CD4-positive, CD25-positive, alpha-beta regulatory T cell (primary cell): Measurements from ENCODE around the gene KLHL7. TPM values are rescaled to one million over a fixed set of nuclear protein-coding genes. Genes with fewer than 3 reads are reported as not detected.
"Not testable (repeated sequence)": the region's sequence is repeated elsewhere in the genome, so short reads cannot be mapped to it uniquely, and the experiment has no call there.

Experiments
- ATAC-seq, 2 donors: fragments of 150-1000 bp; cut with Tn5 transposase; one replicate each; pipeline ENCODE4 v1.10.0; 2021; ENCODE audit warnings: low read depth in 2 of 2, moderate number of reproducible peaks in 2 of 2, moderate library complexity in 1 of 2
- DNase-seq, 3 donors: peaks; one replicate each; pipeline versions ENCODE4 v3.0.0 to v3.0.0-alpha.2; 2012 to 2022; ENCODE audit warnings: mixed read lengths in 1 of 3
- H3K27ac ChIP-seq: one replicate; pipeline ENCODE4 v1.7.0; 2013; ENCODE audit warnings: mild to moderate bottlenecking, low read length; ENCODE audit not compliant: insufficient read depth, poor library complexity, severe bottlenecking
- H3K27me3 ChIP-seq: one replicate; pipeline ENCODE4 v1.7.0; 2013; ENCODE audit warnings: low read length; ENCODE audit not compliant: control insufficient read depth, insufficient read depth
- H3K36me3 ChIP-seq: one replicate; pipeline ENCODE4 v1.7.0; 2013; ENCODE audit warnings: mild to moderate bottlenecking, low read length, moderate library complexity; ENCODE audit not compliant: control insufficient read depth, insufficient read depth
- H3K4me1 ChIP-seq: 2 replicates; pipeline ENCODE4 v1.7.0; 2013; ENCODE audit warnings: mild to moderate bottlenecking, low read length; ENCODE audit not compliant: insufficient read depth, control insufficient read depth, poor library complexity, severe bottlenecking
- H3K4me3 ChIP-seq: one replicate; pipeline ENCODE4 v1.7.0; 2013; ENCODE audit warnings: low read depth, mild to moderate bottlenecking, low read length, moderate library complexity
- H3K9me3 ChIP-seq, 2 experiments: 1 replicate in 1 of 2; 2 replicates in 1 of 2; pipeline ENCODE4 v1.7.0; 2013; ENCODE audit warnings: low read length in 2 of 2, mild to moderate bottlenecking in 1 of 2, moderate library complexity in 1 of 2; ENCODE audit not compliant: control insufficient read depth in 2 of 2
- H3K27ac Mint-ChIP-seq, 3 donors: one replicate each; pipeline ENCODE4 v1.8.0; 2020 to 2022; ENCODE audit warnings: mild to moderate bottlenecking in 3 of 3, mixed read lengths in 3 of 3, moderate library complexity in 2 of 3
- H3K27me3 Mint-ChIP-seq: one replicate; pipeline ENCODE4 v1.8.0; 2022; ENCODE audit warnings: mild to moderate bottlenecking, mixed read lengths
- H3K36me3 Mint-ChIP-seq: one replicate; pipeline ENCODE4 v1.8.0; 2020; ENCODE audit warnings: mixed read lengths
- H3K4me1 Mint-ChIP-seq, 4 donors: one replicate each; pipeline ENCODE4 v1.8.0; 2020 to 2022; ENCODE audit warnings: mixed read lengths in 4 of 4, mild to moderate bottlenecking in 1 of 4
- H3K4me3 Mint-ChIP-seq, 4 donors: one replicate each; pipeline ENCODE4 v1.8.0; 2020 to 2022; ENCODE audit warnings: mild to moderate bottlenecking in 4 of 4, mixed read lengths in 4 of 4, moderate library complexity in 3 of 4
- H3K9me3 Mint-ChIP-seq, 7 donors: one replicate each; pipeline ENCODE4 v1.8.0; 2020 to 2022; ENCODE audit warnings: mixed read lengths in 7 of 7, mild to moderate bottlenecking in 3 of 7, moderate library complexity in 2 of 7
- polyA plus RNA-seq, 4 donors: library from polyadenylated mRNA; unstranded; fragments of 300-500 nt; fragmentation: Illumina TruSeq; gene quantifications; one replicate each; pipeline ENCODE4 v1.2.3, GENCODE V29; 2021
- total RNA-seq: library from RNA; stranded (reverse); gene quantifications from one replicate; pipeline ENCODE4 v1.2.3, GENCODE V29; 2022

The KLHL7 gene
- total and polyA plus RNA-seq, 5 donors from 2014 or later = 19.7 to 32.4 (median 25.9) TPM

GRCh38 chr7:23197745-23198144 lies 92.2 kb downstream of the KLHL7 start:
- not testable (repeated sequence) for ATAC-seq, DNase-seq, H3K4me1 Mint-ChIP-seq, H3K27ac ChIP-seq, H3K9me3 ChIP-seq, H3K4me3 ChIP-seq, H3K4me1 ChIP-seq, H3K27me3 Mint-ChIP-seq, H3K9me3 Mint-ChIP-seq, H3K4me3 Mint-ChIP-seq, H3K27me3 ChIP-seq
- peak overlapping the region in 2 of 3 donors; percentile 16 to 52 for H3K27ac Mint-ChIP-seq
- peaks cover 50% of the 10 kb centered on the region for H3K36me3 ChIP-seq
- peaks cover 41% of the 10 kb centered on the region for H3K36me3 Mint-ChIP-seq

GRCh38 chr7:23200331-23200730 lies 94.7 kb downstream of the KLHL7 start:
- peaks cover 47% of the 10 kb centered on the region for H3K36me3 ChIP-seq
- no peak for DNase-seq

GRCh38 chr7:23204241-23204640 lies 98.7 kb downstream of the KLHL7 start:
- ATAC-seq (no peak), DNase-seq (no peak)
- H3K27me3 ChIP-seq = peaks cover 2% of the 10 kb centered on the region
- peaks cover 27% of the 10 kb centered on the region for H3K36me3 Mint-ChIP-seq
- no peak overlapping the region for H3K27ac ChIP-seq
- H3K27ac Mint-ChIP-seq = no peak overlapping the region
- H3K27me3 Mint-ChIP-seq = peaks cover 22% of the 10 kb centered on the region
- no peaks in the 10 kb centered on the region for H3K9me3 Mint-ChIP-seq
- H3K36me3 ChIP-seq = peaks cover 28% of the 10 kb centered on the region
- H3K4me3 ChIP-seq = no peak overlapping the region
- no peak overlapping the region for H3K4me3 Mint-ChIP-seq
- no peaks in the 10 kb centered on the region for H3K4me1 ChIP-seq
- H3K4me1 Mint-ChIP-seq = peaks cover 0 to 11% (median 5%) of the 10 kb centered on the region in 4 donors
- no peaks in the 10 kb centered on the region for H3K9me3 ChIP-seq

More at GRCh38 chr7:23200331-23200730, 94.7 kb downstream of the KLHL7 start:
- Mint-ChIP-seq H3K36me3 (peaks cover 44% of the 10 kb centered on the region), H3K27me3 (peaks cover 2% of the 10 kb centered on the region), H3K4me1 (peaks cover 0 to 5% (median under 1%) of the 10 kb centered on the region in 4 donors), H3K27ac (no peak overlapping the region), H3K9me3 (no peaks in the 10 kb centered on the region), H3K4me3 (no peak overlapping the region)
- H3K4me3 ChIP-seq = no peak overlapping the region
- peaks cover 2% of the 10 kb centered on the region for H3K27me3 ChIP-seq
- no peak for ATAC-seq
- H3K27ac ChIP-seq = no peak overlapping the region
- H3K9me3 ChIP-seq = no peaks in the 10 kb centered on the region
- H3K4me1 ChIP-seq = no peaks in the 10 kb centered on the region

GRCh38 chr7:23205577-23205908 lies 100.0 kb downstream of the KLHL7 start:
- Histone ChIP-seq H3K36me3 (peaks cover 15% of the 10 kb centered on the region), H3K4me3 (no peak overlapping the region), H3K27me3 (peaks cover 2% of the 10 kb centered on the region), H3K9me3 (no peaks in the 10 kb centered on the region), H3K4me1 (no peaks in the 10 kb centered on the region), H3K27ac (no peak overlapping the region)
- DNase-seq = no peak
- no peak for ATAC-seq
- Mint-ChIP-seq H3K36me3 (peaks cover 15% of the 10 kb centered on the region), H3K27me3 (peaks cover 22% of the 10 kb centered on the region), H3K4me1 (peaks cover 0 to 11% (median 5%) of the 10 kb centered on the region in 4 donors), H3K4me3 (peak overlapping the region in 3 of 4 donors; percentile 25 to 36 (median 34)), H3K27ac (peak overlapping the region in 1 of 3 donors; percentile 22), H3K9me3 (no peaks in the 10 kb centered on the region)

GRCh38 chr7:23205909-23206767 lies 100.6 kb downstream of the KLHL7 start:
- Histone ChIP-seq H3K36me3 (peaks cover 9% of the 10 kb centered on the region), H3K27me3 (peaks cover 2% of the 10 kb centered on the region), H3K4me3 (no peak overlapping the region), H3K27ac (no peak overlapping the region), H3K9me3 (no peaks in the 10 kb centered on the region), H3K4me1 (no peaks in the 10 kb centered on the region)
- DNase-seq (peak in 1 of 3 donors; percentile 30), ATAC-seq (no peak)
- Mint-ChIP-seq H3K9me3 (no peaks in the 10 kb centered on the region), H3K4me3 (peak overlapping the region; percentile 25 to 75 (median 32)), H3K27me3 (peaks cover 22% of the 10 kb centered on the region), H3K27ac (peak overlapping the region in 1 of 3 donors; percentile 22), H3K36me3 (peaks cover 14% of the 10 kb centered on the region), H3K4me1 (peaks cover 0 to 11% (median 5%) of the 10 kb centered on the region in 4 donors)

- Mint-ChIP-seq H3K36me3 (peaks cover 7% of the 10 kb centered on the region), H3K9me3 (no peaks in the 10 kb centered on the region), H3K27me3 (peaks cover 22% of the 10 kb centered on the region), H3K4me3 (peak overlapping the region in 2 of 4 donors; percentile 25 to 75), H3K27ac (no peak overlapping the region), H3K4me1 (peaks cover 0 to 11% (median 5%) of the 10 kb centered on the region in 4 donors)
- Histone ChIP-seq H3K9me3 (no peaks in the 10 kb centered on the region), H3K4me3 (no peak overlapping the region), H3K27ac (no peak overlapping the region), H3K27me3 (peaks cover 2% of the 10 kb centered on the region), H3K4me1 (no peaks in the 10 kb centered on the region), H3K36me3 (peaks cover 3% of the 10 kb centered on the region)
- DNase-seq (peak in 1 of 3 donors; percentile 24), ATAC-seq (no peak)
Observed at GRCh38 chr7:23207021-23207420, 101.4 kb downstream of the KLHL7 start.

GRCh38 chr7:23207884-23208283 lies 102.3 kb downstream of the KLHL7 start:
- H3K27ac Mint-ChIP-seq = no peak overlapping the region
- peaks cover 7% of the 10 kb centered on the region for H3K36me3 Mint-ChIP-seq
- no peak for DNase-seq

More at GRCh38 chr7:23207884-23208283, 102.3 kb downstream of the KLHL7 start:
- Histone ChIP-seq H3K4me1 (no peaks in the 10 kb centered on the region), H3K4me3 (no peak overlapping the region), H3K9me3 (no peaks in the 10 kb centered on the region), H3K27me3 (peaks cover 2% of the 10 kb centered on the region), H3K27ac (no peak overlapping the region), H3K36me3 (peaks cover 3% of the 10 kb centered on the region)
- ATAC-seq = no peak
- Mint-ChIP-seq H3K9me3 (no peaks in the 10 kb centered on the region), H3K4me3 (peak overlapping the region in 1 of 4 donors; percentile 30), H3K27me3 (peaks cover 22% of the 10 kb centered on the region), H3K4me1 (peaks cover 0 to 11% (median 5%) of the 10 kb centered on the region in 4 donors)
